Posterior cingulate gyrus (tissue), 11 donors: ENCODE results near the gene TAPT1.

Experiments
- DNase-seq, 10 donors: peaks; one replicate each; pipeline versions ENCODE4 v3.0.0 to v3.0.0-alpha.2; 2020 to 2021; ENCODE audit warnings: mixed read lengths in 3 of 10
- intact Hi-C: fragments of 100-400 bp; cut with DNase I; formaldehyde crosslinking; loops from one replicate; pipeline ENCODE4 v1.15.1; 2023

The TAPT1 gene

DNA sequence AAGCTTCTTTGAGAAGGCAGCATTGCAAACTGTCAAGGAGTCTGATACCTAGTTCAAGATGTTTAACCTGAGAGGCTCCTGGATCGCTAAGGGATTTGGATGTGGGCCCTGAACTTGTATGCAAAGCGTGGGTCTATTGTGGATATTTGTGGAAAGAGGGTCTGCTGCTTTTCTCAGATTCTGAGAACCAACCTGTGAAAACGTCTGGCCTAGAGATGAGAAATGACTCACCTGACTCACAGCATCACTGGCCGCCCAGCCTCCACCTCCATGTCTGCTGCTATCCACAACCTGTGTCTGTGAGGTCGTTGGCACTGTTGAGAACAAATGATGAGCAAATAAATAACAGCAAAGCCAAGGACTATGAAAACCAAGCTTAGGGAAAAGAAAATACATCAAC, 109.1 kb downstream of the TAPT1 start:
- no peak for DNase-seq
- intact Hi-C loops = no loop called here

DNA sequence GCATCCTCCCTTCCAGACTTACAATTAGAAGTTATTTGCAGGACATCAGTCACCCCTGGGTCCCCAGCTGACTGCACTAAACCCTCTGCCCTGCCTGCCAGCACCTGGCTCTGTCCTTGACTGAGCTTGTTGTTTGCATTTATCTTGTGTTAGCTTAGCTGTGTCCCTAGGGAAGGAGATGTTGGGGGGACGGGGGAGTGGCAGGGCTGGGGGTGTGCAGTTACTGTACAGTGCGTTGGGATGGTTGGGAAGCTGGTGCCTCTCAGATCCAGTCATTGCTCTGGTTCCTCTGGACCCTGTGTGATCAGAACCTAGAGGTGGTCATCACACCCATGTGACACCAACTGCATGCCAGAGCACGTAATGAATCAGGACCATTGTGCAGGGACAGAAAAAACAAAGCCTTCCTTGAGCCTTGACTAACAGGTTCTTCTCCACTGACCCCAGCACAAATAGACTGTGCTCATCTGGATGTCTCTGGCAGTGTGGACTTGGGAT, 109.7 kb downstream of the TAPT1 start:
- DNase-seq = no peak
- intact Hi-C loops = no loop called here

DNA sequence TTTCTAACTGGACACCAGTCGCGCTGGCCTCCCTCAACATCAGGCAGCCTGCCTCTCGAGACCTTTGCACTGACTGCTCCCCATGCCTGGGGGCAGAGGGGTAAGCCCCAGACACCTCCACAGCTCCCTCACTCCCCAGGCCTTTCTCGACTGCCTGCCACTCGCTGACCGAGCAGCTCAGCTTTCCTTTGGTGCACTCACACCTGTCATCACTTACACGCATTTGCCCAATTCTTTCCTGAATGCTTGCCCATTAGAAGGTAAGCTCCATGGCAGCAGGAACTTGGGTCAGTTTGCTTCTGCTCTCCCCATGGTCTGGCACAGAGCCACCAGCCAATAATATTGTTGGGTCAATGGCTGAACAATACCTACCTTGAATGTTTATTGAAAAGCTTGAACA, 110.3 kb downstream of the TAPT1 start:
- intact Hi-C loops = no loop called here
- no peak for DNase-seq

GRCh38 chr4:16114546-16114945, 111.7 kb downstream of the TAPT1 start:
- intact Hi-C loops = no loop called here
- no peak for DNase-seq

- DNase-seq = no peak
Measured at GRCh38 chr4:16113741-16114140, 112.5 kb downstream of the TAPT1 start.

GRCh38 chr4:16111533-16111932, 114.7 kb downstream of the TAPT1 start:
- DNase-seq = no peak
- intact Hi-C loops = no loop called here

More at GRCh38 chr4:16113741-16114140, 112.5 kb downstream of the TAPT1 start:
- intact Hi-C loops = no loop called here

- intact Hi-C loops = no loop called here
- DNase-seq = no peak
Measured at GRCh38 chr4:16110661-16111290, 115.5 kb downstream of the TAPT1 start.
